CD4-positive, alpha-beta T cell treated with Interleukin-4 for 1 hour (primary cell): ENCODE measurements around the gene PHC1.

Experiments used
- DNase-seq, 2 donors: peaks; one replicate each; pipeline ENCODE4 v3.0.0-alpha.2; 2020 to 2022

The PHC1 gene

DNA sequence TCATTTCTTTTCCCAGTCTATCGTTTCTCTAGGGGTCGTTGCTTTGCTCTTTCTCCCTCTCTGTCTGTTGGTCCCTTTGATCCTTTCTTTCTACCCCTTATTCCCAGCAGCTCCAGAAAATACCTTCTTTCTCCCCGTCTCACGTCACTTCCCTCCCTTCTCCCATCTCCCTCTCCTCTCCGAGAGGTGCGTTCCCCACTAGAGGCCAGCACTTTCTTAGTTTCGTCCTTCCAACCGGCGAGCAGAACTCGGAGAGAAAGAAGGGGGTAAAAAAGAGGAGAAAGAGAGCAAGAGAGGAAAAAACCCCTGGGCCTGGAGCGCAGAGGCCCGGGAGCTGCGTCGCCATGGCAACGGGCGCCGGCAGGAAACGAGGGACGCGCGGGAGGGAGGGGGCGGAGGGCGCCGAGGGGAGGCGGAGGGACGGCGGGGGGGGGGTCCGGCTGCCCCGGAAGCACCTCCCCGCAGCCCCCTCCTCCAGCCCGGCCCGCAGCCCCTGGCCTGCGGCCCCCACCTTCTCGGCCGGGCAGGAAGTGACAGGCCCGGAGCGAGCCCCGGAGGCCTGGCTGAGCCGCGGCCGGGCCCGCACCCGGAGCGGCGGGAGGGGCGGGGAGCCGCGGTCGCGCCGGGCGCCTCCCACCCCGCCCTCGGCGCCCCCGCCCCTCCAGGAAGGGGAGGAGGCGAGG is at the start of gene PHC1:
TSS of gene PHC1 (plus strand) at position 477 of the 683 bp plus-strand sequence. CDS start 3,169 bp downstream, outside the sequence.
- DNase-seq = peak; percentile 82 to 85

DNA sequence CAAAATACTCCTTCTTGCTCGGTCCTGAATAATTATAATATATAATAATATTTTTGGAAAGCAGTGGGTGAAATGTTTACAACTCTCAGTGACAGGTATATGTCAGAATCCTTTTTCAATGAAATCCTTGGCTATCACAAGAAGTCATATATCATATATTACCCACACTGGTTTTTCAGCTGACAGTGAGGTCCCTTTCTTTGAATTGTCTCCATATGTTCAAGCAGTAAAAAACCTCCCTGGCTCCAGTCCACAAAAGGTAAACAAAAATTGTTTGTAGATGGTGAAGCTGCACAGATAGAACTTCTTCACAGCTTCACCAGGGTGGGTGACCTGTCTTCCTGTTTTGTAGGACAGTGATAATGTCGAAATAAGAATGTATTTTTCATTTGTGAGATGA is 47.9 kb upstream of the PHC1 start:
- DNase-seq = no peak

DNA sequence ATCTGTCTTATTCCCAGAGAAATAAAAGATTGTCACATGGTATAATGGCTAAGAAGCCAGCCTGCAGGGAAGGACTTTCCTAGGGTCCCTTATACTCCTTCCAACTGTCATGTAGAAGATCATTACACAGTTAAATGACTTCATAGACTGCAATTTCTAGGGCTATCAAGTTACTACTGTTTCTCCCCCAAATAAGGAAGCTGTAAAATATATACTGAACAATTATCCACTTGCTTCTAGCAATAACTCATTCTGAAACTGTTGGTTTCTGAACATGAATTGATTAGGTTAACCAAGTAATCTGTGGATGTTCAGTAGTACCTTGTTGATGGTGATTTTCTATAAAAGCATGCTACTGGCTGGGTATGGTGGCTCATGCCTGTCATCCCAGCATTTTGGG is 47.3 kb upstream of the PHC1 start:
- no peak for DNase-seq

DNA sequence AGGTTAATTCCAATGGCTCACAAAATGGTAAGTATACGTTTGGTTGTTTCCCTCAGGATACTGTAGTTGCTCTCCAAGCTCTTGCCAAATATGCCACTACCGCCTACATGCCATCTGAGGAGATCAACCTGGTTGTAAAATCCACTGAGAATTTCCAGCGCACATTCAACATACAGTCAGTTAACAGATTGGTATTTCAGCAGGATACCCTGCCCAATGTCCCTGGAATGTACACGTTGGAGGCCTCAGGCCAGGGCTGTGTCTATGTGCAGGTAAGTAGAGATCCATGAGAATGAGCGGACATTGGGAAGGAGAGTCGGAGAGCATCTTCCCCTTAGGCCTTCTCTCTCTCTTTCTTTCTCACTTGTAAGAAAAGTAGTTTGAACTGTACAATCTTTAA is 46.5 kb upstream of the PHC1 start:
- no peak for DNase-seq

DNA sequence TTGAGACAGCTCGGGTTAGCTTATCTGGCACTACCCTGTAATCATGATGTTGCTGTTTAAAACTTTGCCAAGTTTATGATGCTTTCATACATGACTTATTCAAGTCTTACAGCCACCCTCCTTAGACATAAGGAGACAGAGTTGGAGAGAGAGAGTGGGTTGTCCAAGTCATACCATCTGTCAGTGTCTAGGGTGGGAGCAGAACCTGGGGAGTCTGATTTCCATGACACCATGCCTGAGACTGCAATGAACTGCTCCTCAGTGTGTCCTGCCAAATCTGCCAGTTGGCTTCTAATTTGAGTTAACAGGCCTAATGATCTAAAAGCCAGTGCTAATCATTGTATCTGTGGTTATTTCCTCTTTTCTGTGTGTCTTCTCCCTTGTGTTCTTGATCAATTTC is 43.7 kb upstream of the PHC1 start:
- DNase-seq = no peak

DNA sequence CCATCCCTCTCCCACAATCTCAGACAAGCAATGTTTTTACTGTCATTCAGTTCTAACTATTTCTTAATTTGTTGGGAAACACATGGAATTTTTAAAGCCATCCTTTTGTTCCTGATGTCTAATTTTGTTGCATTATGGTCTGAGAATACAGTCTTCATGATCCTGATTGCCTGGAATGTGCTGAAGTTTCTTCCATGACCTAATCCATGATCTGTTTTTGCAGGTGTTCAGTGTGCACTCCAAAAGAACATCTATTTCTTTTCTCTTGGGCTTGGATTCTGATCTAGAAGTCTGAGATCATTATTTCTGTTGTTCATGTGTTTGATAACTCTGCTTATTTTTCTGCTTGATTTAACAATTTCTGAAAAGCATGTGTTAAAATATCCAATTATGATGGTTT is 43.2 kb upstream of the PHC1 start:
- no peak for DNase-seq

GRCh38 chr12:8876887-8877286 is 37.4 kb upstream of the PHC1 start:
- DNase-seq = no peak

DNA sequence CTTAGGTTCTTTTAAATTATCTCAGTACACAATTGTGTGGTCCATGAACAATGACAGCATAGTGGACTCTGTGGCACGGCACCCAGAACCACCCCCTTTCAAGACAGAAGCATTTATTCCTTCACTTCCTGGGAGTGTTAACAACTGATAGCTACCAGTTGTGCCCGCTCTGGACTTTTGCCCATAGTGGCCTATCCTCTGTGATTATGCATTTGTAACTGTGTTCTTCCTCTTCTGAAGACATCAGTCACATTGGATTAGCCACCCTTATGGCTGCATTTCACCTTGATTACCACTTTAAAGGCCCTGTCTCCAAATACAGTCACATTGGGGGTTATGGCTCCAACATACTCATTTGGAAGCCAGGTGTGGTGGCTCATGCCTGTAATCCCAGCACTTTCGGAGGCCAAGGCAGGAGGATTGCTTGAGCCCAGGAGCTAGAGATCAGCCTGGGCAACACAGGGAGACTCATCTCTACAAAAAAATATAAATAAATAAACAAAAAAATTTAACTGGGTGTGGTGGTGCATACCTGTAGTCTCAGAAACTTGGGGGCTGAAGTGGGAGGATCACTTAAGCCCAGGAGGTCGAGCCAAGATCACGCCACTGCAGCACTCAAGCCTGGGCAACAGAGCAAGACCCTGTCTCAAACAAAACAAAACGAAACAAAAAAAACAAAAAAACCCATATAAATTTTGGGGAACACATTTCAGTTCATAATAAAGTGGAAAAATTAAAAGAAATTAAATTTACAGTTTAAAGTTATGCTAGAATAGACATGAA is 27.6 kb upstream of the PHC1 start:
- no peak for DNase-seq

GRCh38 chr12:8887285-8887715 is 27.0 kb upstream of the PHC1 start:
- no peak for DNase-seq

GRCh38 chr12:8890313-8891085 is 23.8 kb upstream of the PHC1 start:
- peak; percentile 51 to 71 for DNase-seq

GRCh38 chr12:8891976-8892375 is 22.3 kb upstream of the PHC1 start:
- no peak for DNase-seq

- no peak for DNase-seq
These were observed 19.9 kb upstream of the PHC1 start for GRCh38 chr12:8894378-8894777.

DNA sequence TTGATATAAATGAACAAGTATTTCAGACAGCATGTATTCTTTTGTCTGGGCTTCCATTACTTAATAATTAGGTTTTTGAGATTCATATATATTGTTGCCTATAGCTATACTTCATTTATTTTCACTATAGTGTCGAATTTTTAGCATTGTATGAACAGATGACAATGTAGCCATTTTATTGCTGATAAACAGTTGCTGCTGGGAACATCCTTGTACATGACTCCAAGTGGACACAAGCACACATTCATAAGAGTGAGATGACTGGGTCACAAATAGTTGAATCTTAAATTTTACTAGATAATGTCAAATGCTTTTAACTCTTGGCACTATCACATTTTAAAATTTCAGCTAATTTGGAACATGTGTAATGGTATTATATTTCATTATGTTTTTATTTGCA is 19.3 kb upstream of the PHC1 start:
- DNase-seq = no peak

DNA sequence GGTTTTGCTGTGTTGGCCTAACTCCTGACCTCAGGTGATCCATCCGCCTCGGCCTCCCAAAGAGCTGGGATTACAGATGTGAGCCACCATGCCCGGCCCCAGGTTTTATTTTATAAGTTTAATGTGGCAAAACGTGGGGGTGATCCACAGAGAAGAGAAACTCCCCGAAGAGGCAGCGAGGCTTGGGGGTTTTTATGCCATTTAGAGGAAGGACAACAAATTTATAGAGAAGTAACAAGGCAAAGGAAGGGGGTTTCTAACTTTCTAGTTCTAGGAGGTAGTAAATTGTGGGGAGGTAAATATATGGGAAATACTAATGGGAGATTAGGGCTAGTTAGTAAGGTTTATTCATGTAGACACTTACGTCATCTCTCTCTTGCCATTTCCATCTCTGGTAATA is 17.2 kb upstream of the PHC1 start:
- DNase-seq = no peak

DNA sequence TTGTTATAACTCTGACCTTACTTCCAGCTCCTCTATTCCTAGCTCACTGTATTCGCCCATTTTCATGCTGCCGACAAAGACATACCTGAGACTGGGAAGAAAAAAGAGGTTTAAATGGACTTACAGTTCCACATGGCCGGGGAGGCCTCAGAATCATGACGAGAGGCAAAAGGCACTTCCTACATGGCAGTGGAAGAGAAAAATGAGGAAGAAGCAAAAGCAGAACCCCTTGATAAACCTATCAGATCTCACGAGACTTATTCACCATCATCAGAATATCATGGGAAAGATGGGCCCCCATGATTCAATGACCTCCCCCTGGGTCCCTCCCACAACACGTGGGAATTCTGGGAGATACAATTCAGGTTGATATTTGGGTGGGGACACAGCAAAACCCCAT is 14.5 kb upstream of the PHC1 start:
- no peak for DNase-seq

- DNase-seq = peak in 1 of 2 donors; percentile 42
These were observed 11.6 kb upstream of the PHC1 start for GRCh38 chr12:8902703-8903102.

GRCh38 chr12:8903646-8904045 is 10.7 kb upstream of the PHC1 start:
- DNase-seq = no peak

- DNase-seq = no peak
These were observed 9.6 kb upstream of the PHC1 start for GRCh38 chr12:8904665-8905064.

- DNase-seq = no peak
These were observed 8.8 kb upstream of the PHC1 start for GRCh38 chr12:8905546-8905945.

- DNase-seq = no peak
These were observed 7.8 kb upstream of the PHC1 start for GRCh38 chr12:8906266-8907180.

GRCh38 chr12:8907513-8907912 is 6.8 kb upstream of the PHC1 start:
- no peak for DNase-seq

DNA sequence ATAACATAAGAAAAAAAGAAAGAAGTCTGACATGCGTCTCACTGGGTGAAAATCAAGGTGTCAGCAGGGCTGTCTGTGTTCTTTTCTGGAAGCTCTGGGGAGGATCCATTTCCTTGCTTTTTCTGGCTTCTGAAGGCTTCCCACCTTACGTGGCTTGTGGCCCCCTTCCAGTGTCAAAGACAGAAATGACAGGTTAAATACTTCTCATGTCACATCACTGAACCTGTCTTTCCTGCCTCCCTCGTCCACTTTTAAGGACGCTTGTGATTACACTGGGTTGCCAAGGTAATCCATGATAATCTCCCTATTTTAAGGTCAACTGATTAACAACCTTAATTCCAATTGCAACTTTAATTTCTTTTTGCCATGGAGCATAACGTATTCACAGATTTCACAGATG is 4.6 kb upstream of the PHC1 start:
- no peak for DNase-seq
